ENCODE results near the gene PROZ.

Gene PROZ

DNA sequence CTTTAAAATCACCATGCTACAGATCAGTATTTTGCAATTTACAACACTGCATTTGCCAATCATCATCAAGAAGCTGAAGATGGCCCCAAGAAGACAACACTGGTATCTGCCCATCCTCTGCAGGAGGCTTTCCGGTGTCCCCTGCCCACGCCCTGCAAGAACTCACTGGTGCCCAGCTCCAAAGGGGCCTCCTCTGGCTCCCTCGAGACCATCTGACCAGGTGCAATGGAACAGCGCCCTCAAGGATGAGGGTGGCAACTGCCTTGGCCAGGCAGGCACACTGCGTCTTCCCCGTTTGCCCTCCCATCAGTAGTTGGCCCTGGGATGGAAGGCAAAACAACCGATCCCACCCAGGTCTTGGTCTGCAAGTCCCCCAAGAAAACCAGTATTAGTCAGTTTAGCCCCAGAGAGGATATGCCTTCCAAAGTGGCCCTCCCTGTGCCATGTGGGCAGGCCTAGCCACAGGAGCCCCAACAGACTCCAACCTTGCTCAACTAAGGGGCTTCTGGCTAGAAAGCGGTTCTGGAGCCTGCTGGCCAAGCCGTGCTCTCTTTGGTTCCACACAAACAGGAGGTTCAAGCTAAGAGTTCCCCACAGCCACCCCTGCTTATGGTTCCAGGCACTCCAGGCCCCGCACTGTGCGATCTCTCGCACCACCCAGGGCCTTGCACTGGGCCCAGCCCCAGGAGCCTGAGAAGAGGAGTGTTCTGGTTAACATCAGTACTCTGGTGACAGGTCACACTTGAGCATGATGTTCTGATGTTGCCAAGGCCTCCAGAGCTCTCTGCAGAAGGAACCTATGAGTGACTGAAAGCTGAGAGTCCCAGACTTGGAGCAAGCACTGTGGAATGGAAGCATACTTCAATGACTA, 45.3 kb downstream of the PROZ start:
- no peak for DNase-seq (ENCODE audit: low read depth in 1 of 2, low spot score in 1 of 2)

GRCh38 chr13:113204378-113204734, 45.9 kb downstream of the PROZ start:
- DNase-seq (ENCODE audit: low read depth in 1 of 2, low spot score in 1 of 2) = no peak

DNA sequence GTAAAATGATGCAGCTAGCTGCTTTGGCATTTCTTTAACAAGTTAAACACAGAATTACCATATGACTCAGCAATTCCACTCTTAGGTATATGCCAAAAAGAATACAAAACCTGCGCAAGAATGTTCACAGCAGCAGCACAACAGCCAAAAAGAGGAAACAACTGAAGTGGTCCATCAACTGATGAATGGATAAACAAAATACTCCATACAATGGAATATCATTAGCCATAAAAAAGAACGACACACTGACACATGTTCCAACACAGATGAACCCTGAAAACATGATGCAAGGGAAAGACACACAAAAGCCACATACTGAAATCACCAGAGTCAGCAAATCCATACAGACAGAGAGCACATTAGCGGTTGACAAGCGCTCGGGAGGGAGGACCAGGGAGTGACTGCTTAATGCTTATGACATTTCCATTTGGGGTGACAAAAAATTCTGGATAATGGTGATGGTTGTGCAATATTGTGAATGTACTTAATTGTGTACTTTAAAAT, 47.0 kb downstream of the PROZ start:
- DNase-seq (ENCODE audit: low read depth in 1 of 2, low spot score in 1 of 2) = no peak

- no peak for DNase-seq (ENCODE audit: low read depth in 1 of 2, low spot score in 1 of 2)
Observed at GRCh38 chr13:113207460-113207859, 49.0 kb downstream of the PROZ start.

DNA sequence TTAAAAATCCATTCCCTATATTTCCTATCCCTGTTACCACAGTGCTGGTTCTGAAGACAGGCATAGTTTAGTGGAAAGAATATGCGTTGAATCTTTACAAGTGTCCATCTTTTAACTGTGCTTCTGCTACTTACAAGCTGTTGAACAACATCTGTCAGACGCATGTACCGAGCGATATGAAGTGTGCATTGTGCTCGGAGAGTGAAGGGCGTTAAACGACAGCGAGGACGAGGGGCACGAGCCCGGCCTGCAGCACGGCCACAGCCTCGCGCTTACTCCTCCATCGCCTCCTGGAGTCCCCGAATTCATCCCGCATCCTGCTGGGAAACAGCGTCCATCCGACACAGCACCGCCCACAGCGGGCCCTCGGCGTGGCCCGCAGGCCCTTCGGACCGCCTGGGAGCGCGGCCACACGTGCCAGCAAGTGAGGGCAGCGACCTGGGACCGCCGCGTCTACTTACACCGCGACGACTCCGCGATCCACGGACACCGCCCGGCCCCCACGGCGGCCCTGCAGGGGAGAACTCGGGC, 49.5 kb downstream of the PROZ start:
- DNase-seq (ENCODE audit: low read depth in 1 of 2, low spot score in 1 of 2) = no peak

DNA sequence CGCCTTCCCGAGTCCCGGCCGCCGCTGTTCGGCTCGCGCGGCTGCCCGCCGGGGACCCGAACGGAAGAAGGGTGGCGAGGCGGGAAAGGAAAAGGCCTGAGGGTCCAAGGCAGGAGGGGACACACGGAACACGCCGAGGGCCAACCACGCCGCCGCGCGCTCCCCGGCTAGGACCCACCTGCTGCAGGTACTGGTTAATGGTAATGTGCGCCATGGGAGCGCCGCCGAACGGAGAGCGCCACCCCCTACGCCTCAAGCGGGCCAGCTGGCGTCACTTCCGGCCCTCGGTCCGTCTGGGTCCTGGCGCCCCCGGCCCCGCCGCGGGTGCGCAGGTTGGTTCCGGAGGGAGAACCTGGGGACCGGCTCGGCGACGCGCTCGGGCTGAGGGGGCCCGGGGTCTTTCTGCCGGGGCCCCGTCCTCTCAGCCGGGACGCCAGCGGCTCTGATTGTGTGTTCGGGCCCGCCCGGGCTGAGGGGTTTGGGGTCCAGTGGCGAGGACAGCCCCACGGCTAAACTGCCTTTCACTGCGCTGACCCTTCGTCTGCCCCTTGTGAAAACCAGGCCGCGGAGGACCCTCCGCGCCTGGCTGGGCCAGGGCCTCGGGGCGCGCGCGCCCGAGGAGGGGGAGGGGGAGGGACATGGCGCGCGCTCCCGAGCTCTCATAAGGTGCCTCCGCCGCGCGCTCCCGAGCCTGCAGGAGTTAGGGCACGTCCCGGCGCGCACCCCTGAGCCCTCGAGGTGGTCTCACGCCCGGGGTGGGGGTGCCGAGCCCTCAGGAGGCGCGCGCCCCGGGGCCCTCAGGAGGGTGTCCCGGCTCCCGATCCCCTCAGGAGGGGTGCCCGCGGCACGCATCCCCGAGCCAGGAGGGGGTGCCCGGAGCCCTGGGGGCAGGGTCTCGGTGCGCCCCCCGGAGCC, 50.2 kb downstream of the PROZ start, which contains the start of gene PCID2:
PCID2 (minus strand) TSS at position 249 of the 915 bp plus-strand sequence; CDS start at position 214, 35 bp downstream.
- DNase-seq (ENCODE audit: low read depth in 1 of 2, low spot score in 1 of 2) = peak; percentile 85 to 93

- DNase-seq (ENCODE audit: low read depth in 1 of 2, low spot score in 1 of 2) = peak; percentile 48 to 74
Observed at GRCh38 chr13:113209336-113209758, 50.9 kb downstream of the PROZ start, which contains the start of gene CUL4A. CUL4A (plus strand) TSS chr13:113209613; CDS start chr13:113209628, 15 bp downstream.

DNA sequence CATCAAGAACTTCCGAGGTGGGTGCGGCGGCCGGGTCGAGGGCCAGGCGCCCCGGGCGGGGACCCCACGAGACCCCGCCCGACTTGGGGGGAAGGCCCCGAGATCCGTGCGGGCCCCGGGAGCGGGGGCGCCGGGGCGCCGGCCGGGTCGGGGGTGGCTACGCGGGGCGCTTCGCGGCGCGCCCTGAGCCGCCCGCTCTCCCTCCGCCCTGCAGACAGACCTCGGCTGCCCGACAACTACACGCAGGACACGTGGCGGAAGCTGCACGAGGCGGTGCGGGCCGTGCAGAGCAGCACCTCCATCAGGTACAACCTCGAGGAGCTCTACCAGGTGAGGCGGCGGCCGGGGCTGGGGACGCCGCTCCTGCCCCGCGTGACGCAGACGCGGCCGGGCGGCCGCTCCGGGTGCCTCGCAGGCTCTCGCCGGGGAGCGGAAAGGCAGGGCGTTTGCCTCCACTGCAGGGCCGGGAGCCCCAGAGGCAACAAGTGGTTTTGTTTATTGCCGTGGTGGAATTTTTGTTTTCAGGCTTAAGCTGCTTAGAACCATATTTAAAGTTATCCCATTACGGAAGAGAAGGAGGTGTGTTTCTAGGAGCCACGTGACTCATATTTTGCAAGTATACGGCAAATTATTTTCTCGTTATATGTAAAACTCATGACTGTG, 51.4 kb downstream of the PROZ start:
- DNase-seq (ENCODE audit: low read depth in 1 of 2, low spot score in 1 of 2) = peak; percentile 49 to 52

DNA sequence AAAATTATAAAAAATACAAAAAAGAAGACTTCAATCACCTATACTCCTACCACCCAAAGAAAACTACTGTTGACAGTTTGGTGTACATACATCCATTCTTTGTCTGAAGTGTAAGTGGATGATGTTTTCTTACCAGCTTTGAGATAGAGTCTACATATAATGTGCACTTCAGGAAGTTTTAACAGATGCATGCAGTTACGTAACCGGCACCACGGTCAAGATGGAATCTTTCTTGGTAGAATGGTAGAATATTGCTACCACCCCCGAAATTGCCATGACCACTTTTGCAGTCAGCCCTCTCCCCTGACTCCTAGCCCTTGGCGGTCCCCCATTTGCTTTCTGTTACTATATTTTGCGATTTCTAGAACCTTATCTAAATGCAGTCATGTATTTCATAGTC, 52.4 kb downstream of the PROZ start:
- DNase-seq (ENCODE audit: low read depth in 1 of 2, low spot score in 1 of 2) = no peak

DNA sequence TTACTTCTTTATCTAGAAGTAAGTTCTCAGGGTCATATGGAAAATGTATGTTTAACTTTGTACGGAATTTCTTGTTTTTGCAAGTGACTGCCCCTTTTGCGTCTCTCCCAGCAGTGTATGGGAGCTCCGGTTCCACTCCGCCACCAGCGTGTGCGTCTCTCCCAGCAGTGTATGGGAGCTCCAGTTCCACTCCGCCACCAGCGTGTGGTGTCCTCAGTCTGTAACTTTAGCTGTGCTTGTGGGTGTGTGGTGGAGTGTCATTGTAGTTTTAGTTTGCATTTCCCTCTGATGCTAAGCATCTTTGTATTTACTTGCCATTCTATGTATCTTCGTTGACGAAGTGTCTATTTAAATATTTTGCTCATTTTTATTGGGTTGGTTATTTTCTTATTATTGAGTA, 53.3 kb downstream of the PROZ start:
- no peak for DNase-seq (ENCODE audit: low read depth in 1 of 2, low spot score in 1 of 2)

- DNase-seq (ENCODE audit: low read depth in 1 of 2, low spot score in 1 of 2) = no peak
Observed at GRCh38 chr13:113216254-113217048, 58.0 kb downstream of the PROZ start.

- DNase-seq (ENCODE audit: low read depth in 1 of 2, low spot score in 1 of 2) = no peak
Observed at GRCh38 chr13:113218586-113218985, 60.1 kb downstream of the PROZ start.

- DNase-seq (ENCODE audit: low read depth in 1 of 2, low spot score in 1 of 2) = no peak
Observed at GRCh38 chr13:113219256-113219940, 61.0 kb downstream of the PROZ start.

GRCh38 chr13:113220141-113220598, 61.7 kb downstream of the PROZ start:
- no peak for DNase-seq (ENCODE audit: low read depth in 1 of 2, low spot score in 1 of 2)

- no peak for DNase-seq (ENCODE audit: low read depth in 1 of 2, low spot score in 1 of 2)
Observed at GRCh38 chr13:113220877-113221276, 62.4 kb downstream of the PROZ start.
